Measurements from ENCODE around the gene ARHGEF28.

DNA sequence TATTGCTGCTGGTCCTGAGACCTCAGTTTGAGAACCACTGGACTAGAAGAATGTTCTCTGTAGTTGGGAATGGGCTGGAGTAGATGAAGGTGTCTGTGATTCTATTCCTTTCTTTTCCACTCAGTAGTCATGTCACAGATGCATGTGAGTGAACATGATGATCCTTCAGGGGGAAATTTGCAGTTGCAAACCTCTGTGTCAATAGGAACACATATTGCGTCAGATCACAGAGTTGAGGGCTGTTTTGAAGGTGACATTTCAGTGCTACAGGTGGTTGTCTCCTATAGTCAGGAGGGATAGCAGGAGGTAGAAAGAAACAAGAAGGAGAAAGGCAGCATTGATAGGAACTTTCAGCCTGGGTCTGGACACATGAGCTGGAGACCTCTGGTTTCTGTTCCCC, 239.3 kb downstream of the ARHGEF28 start:
- no peak for TF ChIP-seq POLR2A (IDR thresholded peaks at IDR 0.05; ENCODE audit: low read depth, low read length)
- TF ChIP-seq, protein P1, sequence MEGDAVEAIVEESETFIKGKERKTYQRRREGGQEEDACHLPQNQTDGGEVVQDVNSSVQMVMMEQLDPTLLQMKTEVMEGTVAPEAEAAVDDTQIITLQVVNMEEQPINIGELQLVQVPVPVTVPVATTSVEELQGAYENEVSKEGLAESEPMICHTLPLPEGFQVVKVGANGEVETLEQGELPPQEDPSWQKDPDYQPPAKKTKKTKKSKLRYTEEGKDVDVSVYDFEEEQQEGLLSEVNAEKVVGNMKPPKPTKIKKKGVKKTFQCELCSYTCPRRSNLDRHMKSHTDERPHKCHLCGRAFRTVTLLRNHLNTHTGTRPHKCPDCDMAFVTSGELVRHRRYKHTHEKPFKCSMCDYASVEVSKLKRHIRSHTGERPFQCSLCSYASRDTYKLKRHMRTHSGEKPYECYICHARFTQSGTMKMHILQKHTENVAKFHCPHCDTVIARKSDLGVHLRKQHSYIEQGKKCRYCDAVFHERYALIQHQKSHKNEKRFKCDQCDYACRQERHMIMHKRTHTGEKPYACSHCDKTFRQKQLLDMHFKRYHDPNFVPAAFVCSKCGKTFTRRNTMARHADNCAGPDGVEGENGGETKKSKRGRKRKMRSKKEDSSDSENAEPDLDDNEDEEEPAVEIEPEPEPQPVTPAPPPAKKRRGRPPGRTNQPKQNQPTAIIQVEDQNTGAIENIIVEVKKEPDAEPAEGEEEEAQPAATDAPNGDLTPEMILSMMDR (conservative IDR thresholded peaks at IDR 0.05; ENCODE audit: low read depth, low read length) = no peak
